NCI-H345 treated with DMSO at 0.1 percent for 48 hours (cell line): ENCODE data around the gene ANP32A.

ENCODE experiments used
- DNase-seq: peaks from one replicate; lab custom pipeline; 2025; ENCODE audit not compliant: unreplicated experiment; lab: John Stamatoyannopoulos, UW

ANP32A gene

DNA sequence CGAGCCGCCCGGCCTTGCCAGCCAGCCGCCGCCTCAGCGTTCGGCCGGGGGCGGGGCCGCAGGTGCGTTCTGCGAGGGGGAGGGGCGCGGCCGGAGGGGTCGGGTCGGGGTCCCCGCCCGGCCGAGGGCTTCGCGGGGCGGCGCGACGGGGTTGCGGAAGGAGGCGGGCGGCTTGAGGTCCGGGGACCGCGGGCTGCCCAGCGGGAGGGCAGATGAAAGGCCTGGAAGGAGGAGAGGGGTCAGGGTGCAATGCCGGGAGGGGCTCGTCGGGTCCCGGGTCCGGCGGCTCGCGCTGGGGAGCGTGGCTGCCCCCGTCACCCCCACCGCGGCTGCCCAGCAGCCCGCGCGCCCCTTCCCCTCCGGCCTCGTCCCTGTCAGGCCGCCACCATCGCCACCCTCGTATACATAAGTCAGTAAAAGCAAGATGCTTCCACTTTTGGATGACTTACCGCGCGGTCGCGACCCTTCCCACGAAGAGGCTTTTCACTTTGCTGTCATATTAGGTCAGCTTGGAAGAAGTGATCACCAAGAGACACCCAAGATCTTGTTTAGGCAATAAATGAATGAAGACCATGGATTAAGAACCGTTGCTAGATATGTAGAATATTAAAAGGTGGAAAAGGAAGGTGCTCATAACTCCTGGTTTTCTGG is 620 bp upstream of the ANP32A start:
- no peak for DNase-seq

DNA sequence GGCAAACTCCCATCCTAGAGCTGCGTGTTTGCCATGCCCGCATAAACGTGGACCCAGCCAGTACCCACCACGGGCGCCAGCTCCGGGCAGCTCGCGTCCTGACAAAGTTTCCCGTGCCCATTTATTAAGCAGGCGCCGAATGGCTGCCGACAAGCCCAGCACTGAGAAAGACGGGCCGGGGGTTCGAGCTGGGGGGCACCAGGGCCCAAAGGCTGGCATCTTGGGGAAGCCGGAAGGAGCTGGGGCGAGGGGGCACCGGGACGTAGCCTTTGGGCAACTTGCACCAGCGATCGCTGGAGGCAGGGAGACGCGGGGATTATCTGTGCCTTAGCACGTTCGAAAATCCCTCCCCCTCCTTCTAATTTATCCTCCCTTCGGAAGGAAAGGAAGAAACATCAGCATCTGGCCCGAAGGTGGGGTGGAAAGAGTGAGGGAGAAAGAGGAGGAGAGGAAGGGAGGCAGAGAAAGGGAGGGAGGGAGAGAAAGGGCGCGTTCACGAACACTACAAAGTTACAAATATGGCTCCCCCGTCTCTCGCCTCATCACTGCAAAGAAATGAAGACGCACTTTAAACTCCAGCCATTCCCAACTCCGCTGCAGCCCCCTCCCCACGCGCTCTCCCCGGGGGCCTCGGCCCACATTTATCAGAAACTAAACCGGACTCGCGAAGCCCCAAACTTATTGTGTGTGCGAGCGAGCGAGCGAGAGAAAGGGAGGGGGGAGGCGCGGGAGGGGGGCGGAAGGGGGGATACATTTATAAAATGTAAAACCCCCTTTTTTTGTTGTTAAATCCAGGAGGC is 1.0 kb downstream of the ANP32A start:
- DNase-seq, result peak; percentile 28

DNA sequence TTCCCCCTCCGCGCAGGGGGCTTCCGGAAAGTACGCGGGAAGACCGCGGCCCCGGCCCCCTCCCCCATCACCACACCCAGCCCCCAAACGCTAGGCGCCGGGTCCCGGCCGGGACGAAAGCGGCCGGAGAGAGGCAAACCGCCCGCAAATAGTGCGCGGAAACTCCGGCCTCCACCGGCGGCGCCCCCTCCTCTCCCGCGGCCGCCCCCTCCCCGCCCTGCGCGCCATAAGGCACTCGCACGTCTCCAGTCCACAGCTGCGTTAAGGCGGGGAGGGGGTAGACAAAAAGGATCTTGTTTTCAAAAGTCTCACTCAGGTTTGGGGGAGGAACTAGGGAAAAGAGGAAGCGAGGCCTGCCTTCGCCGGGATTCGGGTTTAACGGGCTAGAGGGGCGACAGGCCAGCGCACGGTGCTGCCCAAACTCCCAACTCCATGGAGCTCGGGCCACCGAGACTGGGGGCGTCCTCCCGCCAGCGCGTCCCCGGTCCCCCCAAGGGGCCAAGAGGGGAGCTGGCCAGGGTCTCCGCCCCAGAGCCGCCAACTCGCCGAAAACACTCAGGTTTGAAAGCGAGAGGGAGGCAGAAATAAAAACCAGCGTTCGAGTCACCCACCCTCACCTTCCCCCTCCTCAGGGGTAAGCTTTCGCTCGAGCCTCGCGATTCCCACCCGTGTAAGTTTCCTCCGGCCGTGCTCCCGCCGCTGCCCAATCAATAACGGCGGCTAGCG is 1.8 kb downstream of the ANP32A start:
- DNase-seq, result no peak

DNA sequence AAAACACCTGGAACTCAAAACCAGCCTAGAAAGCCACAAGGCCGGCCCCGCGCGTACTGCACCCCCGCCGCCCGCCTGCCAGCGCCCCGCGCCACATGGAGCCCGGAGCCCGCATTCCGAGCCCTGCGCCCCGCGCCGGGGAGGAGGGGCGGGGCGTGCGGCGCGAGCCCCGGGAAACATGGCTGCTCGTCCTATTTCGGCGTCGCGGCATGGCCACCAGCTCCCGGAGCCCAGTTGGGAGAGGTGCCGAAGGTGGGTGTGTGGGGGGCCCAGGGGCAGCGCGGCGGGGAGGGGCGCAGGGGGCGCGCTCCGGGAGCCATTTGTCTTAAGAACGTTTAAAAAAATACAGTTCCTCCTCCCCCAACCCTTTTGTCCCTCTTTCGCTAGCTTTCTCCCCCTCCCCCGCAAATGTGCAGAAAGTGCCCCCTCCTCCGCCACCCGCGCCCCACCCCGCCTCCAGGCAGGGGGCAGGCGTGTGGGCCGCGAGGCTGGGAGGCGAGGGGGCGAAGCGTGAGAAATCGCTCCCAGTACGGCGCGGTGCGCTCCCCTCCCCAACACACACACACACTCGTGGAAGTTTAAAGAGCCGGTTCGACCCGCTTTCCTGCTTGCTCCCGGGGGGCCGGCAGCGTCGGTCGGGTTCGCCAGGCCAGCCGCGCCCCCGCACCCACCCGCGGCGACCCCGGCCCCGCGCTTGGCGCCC is 2.5 kb downstream of the ANP32A start:
- no peak for DNase-seq

DNA sequence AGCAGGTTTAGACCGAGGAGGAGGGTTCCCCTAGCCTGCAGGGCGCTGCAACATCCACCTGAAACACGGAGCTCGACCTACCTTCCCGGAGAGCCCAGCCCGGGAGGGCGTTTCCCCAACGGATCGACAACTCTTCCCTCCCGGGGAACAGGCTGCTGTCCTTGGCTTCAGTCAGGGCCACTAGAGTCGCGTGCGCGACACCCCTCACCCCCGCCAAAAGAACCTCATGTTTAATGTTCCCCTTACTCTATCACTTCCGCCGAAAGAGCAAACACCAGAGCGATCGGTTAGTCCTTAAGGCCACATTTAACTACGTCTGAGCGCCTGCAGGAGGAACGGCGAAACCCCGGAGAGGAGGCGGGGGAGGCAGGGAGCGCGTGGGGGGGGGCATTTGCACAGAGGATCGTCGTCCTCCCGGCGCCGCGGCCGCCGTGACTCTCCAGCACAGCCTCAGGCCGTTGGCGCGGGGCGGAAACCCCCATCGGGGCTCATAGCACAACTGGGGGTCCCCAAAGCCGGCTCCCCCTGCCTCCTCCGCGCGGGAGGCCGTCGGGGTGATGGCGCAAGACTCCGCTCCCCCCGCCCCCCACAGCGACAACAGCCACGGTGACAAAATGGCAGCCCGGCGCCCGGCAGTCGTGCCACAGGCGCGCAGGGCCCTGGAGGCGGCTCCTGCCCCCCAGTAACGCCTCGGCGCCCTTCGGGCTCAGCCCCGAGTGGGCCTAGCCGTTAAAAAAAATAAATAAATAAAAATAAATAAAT is 3.2 kb downstream of the ANP32A start:
- peak; percentile 26 for DNase-seq

DNA sequence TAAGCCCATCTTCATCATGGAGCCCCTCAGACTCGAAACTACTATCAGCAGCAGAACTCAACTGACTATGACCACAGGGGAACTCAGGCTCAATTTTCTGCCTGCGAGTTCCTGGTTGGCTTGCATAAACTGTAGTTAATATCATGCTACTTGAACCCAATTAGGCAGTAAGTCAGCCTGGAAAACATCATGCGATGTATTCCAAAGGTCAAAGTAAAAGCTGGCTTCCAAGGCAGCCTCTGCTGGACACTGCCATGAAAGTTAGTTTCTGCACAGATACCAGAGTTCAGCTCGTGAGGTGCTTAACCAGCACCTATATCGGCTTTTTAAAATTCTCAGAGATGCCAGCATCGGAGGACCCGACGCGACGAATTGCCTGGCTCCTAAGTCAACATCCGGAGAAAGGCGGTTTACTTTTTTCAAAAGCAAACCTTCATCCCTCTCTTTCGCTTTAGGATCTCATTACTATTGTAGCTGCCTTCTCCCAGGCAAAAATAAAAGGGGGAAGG is 3.8 kb downstream of the ANP32A start:
- DNase-seq, result no peak

DNA sequence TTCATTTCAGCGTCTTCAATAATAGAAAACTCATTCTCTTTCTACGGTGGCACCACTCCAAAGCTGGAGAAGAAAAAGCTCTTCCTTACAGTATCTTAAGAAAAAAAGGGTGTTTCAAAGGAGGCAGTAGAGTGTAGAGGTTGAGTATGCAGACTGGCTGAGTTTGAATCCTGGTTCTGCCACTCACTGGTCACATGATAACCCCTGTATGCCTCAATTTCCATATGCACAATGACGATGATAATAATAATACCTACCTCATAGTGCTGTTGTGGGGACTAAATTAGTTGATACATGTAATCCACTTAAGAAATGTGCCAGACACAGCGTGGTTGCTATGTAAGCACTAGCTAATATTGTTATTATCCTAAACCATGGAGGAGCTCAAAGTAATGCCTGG is 4.5 kb downstream of the ANP32A start:
- DNase-seq, result no peak

DNA sequence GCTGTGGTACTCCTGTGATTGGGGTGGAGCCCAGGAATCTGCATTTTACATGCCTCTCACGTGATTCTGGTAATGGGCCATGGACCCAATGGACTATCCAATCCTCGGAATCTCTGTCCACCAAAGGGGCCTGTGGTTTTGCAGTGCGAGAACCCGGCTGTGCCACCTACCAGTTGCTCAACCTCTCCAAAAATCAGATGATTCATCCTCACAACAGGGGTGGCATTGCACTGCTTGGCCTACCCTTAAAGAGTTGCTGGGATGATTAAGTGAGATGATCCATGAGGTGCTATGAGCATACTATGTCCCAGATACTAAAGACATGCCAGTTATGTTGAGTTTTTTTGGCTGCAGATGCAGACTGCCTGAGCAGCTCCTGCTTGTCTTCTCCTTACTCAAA is 5.1 kb downstream of the ANP32A start:
- no peak for DNase-seq

DNA sequence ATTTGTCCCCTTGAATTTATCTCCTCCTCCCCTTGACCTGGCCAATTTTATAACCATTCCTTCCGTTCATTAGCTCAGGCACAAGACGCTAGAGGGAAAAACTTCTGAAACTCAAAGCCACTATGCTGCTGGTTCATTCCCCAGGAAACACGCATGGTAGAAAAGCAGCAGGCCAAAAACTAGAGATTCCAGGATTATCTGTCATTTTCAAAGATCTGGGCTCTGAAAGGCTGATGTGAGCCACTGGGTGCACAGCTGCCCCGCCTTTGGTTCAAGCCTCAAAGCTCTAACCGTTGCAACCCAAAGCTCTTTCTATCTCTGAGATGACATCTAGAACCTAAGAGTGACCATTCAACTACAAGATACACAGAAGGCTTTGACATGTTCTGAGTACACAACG is 6.1 kb downstream of the ANP32A start:
- no peak for DNase-seq

DNA sequence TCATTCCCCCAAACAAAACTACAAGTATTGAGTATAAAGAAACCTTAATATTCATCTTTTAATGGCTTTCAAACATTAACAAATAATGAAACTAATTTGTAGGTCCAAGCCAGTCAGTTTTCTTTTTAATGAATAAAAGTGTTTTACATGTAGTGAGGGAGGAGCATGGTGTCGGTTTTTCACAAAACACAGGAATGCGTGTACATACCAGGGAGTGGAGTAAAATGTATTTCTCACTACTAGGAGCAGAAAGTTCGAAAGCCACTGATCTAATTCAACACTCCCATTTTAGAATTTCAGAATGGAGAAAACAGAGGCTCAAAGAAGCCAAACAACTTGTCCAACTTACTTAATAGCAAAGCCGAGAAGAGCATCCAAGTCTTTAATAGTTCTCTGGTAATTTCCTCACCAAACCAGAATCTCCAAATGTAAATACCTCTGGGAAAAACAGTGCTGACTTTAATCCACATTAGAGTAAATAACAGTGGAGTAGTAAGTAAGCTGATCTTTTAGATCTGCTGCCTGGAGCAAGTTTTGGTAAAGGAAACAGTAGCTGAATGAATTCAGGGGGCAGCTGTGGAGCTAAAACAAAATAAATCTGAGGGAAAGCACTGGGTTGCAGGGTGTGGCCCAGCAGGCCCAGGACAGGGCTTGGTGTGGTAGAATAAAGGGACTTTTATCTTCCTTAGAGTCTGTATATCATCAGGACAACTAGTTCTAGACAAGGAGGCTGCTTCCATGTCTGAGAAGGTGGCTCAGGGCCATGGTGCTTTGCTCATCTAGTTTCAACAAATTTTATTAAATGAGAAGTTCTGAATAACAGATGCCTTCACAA is 7.9 kb downstream of the ANP32A start:
- no peak for DNase-seq

DNA sequence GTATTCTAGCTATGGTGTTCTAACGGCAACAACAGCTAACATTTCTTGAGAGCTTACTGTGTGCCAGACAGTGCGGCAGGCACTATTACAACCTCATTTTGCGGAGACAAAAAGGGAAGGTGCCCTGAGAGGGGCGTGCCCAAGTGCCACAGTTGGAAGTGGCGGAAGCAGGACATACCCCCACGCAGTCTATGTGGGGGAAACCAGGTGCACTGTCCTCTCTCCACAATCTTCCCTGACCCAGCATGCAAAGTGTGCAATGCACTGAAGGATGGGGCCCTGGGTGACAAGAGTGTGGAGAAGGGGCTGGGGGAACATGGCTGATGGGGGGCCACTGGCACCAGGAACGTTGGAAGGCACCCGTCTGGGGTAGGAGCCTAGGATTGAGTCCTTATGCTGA is 8.6 kb downstream of the ANP32A start:
- DNase-seq, result no peak

DNA sequence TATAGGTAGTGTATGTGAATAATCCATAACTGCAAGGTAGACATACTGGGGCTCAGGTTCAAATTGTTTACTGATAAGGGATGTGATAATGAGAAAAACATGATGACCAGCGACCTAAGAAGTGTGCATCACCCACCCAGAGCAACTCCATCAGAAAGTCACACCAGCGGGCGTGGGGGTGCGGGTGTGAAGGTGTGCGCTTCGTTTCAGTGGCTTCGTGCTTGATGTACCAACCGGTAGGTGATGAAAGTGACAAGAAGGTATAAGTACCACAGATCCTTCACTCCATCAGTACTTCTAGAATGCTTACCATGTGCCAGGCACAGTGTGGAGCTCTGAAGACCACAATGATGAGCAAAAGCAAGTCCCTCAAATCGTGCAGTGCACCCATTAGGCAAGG is 11.2 kb downstream of the ANP32A start:
- DNase-seq, result no peak

DNA sequence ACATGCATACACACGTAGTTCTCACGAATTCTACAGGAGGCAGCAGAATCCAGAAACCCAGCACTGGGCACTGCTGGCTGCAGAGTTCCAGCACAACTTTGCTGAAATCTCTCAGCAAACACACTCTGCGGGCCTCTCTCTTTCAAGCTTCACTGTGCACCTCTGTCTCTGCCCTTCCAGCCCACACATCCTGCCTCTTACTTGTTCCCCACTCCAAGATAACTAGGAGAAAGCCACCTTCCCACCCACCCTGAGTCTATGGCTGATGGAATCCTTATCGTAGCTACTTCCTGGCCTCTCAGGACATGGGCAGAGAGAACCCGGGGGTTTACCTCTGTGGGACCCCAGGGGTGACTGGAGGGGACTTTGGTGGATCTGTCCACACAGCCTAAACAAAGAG is 11.9 kb downstream of the ANP32A start:
- no peak for DNase-seq

DNA sequence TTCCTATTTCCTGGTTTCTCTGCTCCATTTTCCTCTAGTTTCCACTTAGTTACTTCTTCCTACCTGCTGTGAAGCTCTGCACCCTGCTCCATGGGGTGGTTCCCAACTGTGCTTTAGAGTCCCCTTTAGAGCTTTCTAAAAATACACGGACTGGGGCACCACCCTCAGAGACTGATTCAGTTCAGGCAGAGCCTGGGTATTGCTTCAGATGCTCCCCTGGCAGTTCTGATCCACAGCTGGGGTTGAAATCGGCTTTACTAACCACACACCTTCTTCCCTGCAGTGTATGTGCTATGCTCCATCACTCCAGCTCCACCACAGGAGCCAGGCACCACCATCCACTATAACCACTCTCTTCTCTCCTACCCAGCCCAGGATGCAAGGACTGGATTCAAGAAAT is 12.6 kb downstream of the ANP32A start:
- no peak for DNase-seq

DNA sequence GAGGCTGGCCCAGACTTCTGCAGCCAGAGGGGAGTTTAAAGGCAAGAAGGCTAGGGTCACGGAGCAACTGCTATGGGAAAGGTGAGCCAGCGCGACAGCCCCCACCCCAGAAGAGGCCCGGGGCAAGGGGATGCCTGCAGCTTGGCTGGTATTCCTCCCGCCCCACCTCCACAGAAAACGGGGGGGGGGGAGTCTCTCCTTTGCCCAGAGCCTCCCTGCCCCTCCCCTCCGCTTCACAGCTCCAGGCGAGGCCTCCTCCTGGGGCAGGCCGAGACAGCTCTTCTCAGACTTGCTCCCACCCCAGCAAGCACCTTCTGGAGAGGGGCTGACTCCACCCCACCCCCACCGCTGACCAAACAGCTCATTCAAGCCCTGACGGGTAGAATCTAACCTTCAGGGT is 13.4 kb downstream of the ANP32A start:
- DNase-seq, result no peak

DNA sequence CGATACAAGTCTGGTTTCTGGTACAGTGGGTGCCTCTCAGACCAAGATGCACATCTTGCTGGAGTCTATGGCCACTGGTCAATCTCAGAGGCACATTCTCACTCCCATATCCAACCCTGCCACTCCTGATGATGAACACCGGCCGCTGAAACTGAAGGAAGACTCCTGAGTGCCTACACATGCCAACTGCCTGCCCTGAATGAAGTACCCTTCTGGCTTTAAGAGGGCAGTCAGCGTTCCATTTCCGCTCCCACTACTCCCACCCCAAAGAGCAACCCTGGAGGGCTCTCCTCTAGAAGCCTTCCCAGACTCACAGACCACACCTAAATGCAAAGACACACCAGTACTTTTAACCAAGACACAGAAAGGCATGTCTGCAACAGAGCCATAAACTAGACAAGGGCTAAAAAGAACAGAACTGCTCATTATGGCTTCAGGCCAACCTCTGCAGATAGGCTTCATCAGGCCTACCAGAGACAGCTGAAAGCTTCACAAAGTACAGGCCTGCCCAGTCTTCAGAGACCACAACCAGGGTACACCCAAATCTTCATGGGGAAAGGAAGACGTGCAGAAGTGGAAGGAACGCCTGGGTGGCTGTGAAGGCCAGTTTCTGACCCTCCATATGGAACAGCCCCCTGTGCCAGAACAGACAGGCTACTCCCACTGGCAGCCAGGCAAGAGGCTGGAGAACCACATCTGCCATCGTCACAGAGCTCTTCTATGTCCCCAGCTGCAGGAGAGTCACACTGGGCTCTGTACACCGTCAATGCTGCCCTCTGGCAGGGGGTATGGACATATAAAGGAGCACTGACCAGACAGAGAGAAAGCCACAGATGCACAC is 14.3 kb downstream of the ANP32A start:
- DNase-seq, result no peak

DNA sequence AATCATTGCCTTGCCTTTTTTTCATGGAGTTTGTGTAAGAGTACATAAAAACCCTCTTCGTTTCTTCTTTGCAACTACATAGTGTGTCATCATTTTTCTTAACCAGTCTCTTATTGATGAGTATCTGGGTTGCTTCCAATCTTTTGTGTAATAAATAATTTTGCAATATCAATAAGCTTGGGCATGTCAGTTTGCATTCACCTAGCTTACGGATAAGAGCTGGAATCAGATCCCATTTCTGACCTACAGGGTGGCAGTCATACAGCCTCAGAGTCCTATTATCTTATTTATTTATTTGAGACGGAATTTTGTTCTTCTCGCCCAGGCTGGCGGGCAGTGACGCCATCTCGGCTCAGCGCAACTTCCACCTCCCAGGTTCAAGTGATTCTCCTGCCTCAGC is 18.3 kb downstream of the ANP32A start:
- DNase-seq, result no peak

DNA sequence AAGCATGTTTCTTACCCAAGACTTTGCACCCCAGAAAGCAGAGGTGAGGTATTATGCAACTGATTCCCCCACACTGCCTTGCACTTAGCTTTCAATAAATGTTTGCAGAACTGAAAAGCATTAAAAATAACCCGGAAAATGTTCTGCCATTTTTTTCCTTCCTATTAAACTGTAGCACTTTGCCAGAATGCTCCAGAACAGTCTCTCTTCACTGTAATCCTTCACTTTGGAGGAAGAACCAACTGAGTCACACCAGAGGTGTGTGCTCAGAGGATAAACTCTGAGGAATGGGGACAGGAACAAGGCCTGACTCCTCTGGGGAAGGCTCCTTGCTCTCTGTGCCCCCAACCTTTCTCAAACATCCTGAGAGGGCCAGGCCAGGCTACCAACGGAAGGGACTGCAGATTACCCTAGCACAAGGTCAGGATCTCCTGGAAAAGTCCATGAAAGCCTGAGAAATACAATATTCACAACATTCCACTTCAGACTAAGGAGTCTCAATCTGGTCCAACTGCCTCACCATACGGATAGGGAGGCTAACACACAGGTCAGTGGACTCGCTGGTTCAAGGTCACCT is 19.0 kb downstream of the ANP32A start:
- DNase-seq, result no peak
